Right ventricle myocardium superior (tissue), 1 donor: Measurements from ENCODE around the gene RTTN. TPM values are rescaled to one million over a fixed set of nuclear protein-coding genes. Genes with fewer than 3 reads are reported as not detected.

Source experiments
- ATAC-seq: fragments of 200-7000 bp; cut with Tn5 transposase; one replicate; pipeline ENCODE4 v1.9.1; 2020; ENCODE audit warnings: mild to moderate bottlenecking; ENCODE audit not compliant: poor library complexity
- DNase-seq: peaks from one replicate; pipeline ENCODE4 v3.0.0-alpha.2; 2020
- intact Hi-C: fragments of 100-400 bp; cut with DNase I; formaldehyde crosslinking; loops from one replicate; pipeline ENCODE4 v1.11.2; 2022
- total RNA-seq: library from RNA; stranded (reverse); fragmentation: NEBNext Ultra II Directional; extraction: Animal tissue kit (Norgen Biotek cat#: 25700); gene quantifications from one replicate; pipeline ENCODE4 v1.2.1, GENCODE V29; 2021
- donor health status: DM: no; HTN: yes; CAD: no; lungs with severe emphysema.

Gene RTTN
- total RNA-seq, 1 donor from 2014 or later = 11.1 TPM

GRCh38 chr18:69961718-69962117, 243.8 kb downstream of the RTTN start:
- ATAC-seq (no peak), DNase-seq (no peak)
- intact Hi-C loops = no loop called here

GRCh38 chr18:69958422-69958821, 247.1 kb downstream of the RTTN start:
- intact Hi-C loops = no loop called here
- ATAC-seq (no peak), DNase-seq (no peak)

DNA sequence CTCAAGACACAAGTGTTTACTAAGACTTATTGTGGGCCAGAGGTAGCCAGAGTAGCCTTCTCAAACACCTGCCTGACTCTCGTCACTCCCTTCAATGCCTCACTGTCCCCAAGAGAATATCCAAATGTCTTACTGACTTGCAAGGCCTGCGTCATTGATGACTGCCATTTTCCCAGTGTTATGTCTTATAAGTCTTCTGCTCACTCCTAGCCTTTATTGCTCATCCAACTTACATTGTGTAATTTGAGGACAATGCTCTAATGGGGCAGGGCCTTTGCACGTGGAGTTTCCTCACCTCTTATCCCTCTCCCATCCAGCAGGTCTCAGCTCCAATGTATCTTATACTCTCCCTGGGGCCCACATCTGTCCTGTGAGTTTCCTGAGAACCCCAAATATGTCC, 247.7 kb downstream of the RTTN start:
- intact Hi-C loops = no loop called here
- ATAC-seq = no peak
- no peak for DNase-seq

DNA sequence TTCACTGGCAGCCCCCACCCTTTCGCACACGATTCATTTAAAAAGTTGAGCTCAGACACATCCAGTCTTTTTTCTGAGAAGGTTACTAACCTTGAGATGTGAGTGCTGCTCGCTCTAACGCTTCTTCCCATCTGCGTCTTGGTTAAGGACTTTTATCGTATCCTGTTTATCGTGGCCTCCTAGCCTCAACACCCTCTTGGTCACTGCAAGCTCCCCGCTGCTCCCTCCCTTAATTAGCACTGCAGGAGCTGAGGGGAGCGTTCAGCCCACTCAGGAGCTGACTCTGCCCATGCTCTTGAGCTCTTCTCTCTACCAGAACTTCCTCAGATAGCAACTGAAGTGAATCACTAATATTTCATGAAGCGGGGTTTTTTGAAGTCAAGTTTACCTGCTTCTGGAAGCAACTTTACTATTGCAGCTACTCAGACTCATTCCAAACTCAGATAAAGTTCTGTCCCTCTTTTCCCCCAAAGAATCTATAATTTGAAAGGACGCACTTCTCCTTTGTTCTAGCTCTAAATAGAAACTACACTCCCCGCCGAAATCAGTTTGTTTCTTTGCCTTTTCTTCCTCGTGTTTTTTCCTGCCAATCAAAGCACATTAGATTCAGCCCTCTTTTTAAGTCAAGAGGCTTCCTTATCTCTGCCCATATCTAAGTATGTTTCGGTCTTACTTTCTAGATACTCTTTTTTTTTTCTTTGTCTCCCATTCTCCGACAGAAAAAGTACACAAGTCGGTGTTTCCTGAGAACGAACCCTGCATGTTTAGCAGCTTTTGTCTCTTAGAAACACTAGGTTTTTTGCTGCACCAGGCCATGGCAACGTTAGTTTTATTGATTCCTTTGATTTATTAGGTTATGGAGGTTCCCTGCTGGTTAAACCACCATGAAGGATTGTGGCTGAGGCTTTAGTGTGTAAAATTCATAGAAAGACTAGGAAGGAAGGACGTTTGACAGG, 248.5 kb downstream of the RTTN start:
- DNase-seq = no peak
- no peak for ATAC-seq
- intact Hi-C loops = no loop called here

GRCh38 chr18:69956057-69956456, 249.4 kb downstream of the RTTN start:
- intact Hi-C loops = no loop called here
- DNase-seq = no peak
- ATAC-seq = no peak

DNA sequence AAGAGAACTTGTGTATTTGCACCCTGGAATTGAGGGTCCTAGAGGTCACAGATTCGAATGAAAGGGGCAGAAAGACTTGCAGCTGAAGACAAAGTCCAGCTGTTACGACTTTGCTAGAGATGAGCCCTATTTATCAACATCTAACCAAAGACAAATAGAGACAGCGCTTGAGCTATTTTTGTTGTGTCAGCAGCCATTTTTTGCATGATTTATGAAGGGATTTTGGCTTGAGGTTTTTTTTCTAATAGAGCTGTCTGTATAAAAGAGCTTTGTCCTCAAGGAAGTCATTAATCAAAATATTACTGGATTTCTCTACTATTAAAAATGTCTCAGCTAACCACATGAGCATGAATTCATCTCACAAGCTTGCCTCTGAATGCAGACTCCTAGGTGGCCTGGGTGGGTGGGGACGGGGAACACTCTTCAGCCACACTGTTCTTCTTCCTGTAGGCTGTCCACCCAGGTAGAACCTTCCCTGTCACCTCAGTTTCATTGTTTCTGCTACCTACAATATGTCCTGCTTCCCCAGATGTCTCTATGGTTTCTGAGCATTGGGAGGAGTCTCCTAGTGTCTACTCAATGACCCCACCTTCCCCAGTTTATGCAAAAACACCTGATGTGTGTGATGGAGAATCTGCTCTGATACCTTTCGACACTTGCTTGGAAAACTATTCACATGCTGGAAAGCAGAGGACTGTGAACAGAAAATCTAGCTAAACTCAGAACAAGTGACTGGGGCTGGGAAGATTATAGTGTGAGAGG, 250.6 kb downstream of the RTTN start:
- ATAC-seq (no peak), DNase-seq (no peak)
- intact Hi-C loops = no loop called here

GRCh38 chr18:69953191-69953590, 252.3 kb downstream of the RTTN start:
- intact Hi-C loops = no loop called here
- DNase-seq (no peak), ATAC-seq (no peak)

Other genes with a start within 250 kb of the RTTN start
- gene SOCS6, start 83.4 kb upstream of the RTTN start, total RNA-seq = 22.4 TPM